ENCODE data around the gene CCDC93.

DNA sequence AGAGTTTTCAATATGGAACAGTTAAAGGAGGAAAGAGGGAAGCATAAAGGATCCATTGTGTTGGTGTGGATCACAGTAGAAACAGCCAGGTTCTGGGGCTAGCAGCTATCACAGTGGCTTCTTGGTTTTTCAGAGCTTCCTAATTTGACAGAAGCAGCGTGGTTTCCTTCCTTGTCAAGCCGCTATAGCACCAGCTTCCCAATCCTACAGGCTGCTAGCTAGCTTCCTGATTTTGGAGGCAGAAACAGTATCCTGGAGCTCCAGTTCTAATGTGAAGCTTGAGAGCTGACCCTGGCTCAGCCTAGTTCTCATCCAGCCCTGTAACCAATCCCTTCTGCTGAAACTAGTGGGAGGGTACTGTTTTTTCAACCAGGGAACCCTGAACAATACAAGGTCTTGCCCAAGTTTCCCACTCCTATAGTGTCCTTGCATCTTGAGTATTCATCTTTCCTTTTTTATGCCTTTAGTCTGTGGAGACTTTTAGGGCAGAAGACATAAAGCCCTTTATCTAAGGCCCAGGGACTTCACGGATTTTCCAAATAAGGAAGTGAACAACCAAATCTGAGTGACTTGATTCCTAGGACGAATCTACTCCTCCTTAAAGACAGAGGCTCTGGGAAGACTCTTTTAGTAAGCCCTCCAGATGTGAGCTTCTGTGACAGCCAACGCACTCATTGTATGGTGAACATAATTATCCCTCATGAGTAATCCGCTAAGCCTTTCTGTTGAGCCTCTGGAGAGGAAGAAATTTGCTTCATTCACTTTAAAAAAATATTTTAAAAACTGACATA lies 33.8 kb downstream of the CCDC93 start:
- TF ChIP-seq, protein P1, sequence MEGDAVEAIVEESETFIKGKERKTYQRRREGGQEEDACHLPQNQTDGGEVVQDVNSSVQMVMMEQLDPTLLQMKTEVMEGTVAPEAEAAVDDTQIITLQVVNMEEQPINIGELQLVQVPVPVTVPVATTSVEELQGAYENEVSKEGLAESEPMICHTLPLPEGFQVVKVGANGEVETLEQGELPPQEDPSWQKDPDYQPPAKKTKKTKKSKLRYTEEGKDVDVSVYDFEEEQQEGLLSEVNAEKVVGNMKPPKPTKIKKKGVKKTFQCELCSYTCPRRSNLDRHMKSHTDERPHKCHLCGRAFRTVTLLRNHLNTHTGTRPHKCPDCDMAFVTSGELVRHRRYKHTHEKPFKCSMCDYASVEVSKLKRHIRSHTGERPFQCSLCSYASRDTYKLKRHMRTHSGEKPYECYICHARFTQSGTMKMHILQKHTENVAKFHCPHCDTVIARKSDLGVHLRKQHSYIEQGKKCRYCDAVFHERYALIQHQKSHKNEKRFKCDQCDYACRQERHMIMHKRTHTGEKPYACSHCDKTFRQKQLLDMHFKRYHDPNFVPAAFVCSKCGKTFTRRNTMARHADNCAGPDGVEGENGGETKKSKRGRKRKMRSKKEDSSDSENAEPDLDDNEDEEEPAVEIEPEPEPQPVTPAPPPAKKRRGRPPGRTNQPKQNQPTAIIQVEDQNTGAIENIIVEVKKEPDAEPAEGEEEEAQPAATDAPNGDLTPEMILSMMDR (IDR thresholded peaks at IDR 0.05; ENCODE audit: poor library complexity, severe bottlenecking): no peak
- TF ChIP-seq, protein P2, sequence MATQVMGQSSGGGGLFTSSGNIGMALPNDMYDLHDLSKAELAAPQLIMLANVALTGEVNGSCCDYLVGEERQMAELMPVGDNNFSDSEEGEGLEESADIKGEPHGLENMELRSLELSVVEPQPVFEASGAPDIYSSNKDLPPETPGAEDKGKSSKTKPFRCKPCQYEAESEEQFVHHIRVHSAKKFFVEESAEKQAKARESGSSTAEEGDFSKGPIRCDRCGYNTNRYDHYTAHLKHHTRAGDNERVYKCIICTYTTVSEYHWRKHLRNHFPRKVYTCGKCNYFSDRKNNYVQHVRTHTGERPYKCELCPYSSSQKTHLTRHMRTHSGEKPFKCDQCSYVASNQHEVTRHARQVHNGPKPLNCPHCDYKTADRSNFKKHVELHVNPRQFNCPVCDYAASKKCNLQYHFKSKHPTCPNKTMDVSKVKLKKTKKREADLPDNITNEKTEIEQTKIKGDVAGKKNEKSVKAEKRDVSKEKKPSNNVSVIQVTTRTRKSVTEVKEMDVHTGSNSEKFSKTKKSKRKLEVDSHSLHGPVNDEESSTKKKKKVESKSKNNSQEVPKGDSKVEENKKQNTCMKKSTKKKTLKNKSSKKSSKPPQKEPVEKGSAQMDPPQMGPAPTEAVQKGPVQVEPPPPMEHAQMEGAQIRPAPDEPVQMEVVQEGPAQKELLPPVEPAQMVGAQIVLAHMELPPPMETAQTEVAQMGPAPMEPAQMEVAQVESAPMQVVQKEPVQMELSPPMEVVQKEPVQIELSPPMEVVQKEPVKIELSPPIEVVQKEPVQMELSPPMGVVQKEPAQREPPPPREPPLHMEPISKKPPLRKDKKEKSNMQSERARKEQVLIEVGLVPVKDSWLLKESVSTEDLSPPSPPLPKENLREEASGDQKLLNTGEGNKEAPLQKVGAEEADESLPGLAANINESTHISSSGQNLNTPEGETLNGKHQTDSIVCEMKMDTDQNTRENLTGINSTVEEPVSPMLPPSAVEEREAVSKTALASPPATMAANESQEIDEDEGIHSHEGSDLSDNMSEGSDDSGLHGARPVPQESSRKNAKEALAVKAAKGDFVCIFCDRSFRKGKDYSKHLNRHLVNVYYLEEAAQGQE (IDR thresholded peaks at IDR 0.05; ENCODE audit: borderline replicate concordance): no peak

All from neural cell (in vitro differentiated cells).